MM.1S (cell line): ENCODE results near the gene CDH4.

ENCODE experiments used
- CTCF ChIP-seq: fragments of 300-600 bp; sonication (generic); IDR thresholded peaks from 2 replicates; pipeline ENCODE4 v1.5.1; 2016; ENCODE audit warnings: antibody characterized with exemption, low read length, mixed read lengths
- EZH2 ChIP-seq: fragments of 300-600 bp; sonication (generic); optimal IDR thresholded peaks from 2 replicates; pipeline ENCODE3; 2017; ENCODE audit warnings: low read depth, mild to moderate bottlenecking, antibody characterized with exemption, low read length, mixed read lengths

- no peak for TF ChIP-seq CTCF
- TF ChIP-seq EZH2, result no peak
These were observed 415.2 kb downstream of the CDH4 start for GRCh38 chr20:61667056-61667792.
